PFSK-1 (cell line): ENCODE measurements around the gene PPARG.

ENCODE experiments used
- FOXP2 ChIP-seq: optimal IDR thresholded peaks from 2 replicates; pipeline ENCODE3; 2011; ENCODE audit warnings: borderline replicate concordance, control low read depth, inconsistent platforms; ENCODE audit not compliant: insufficient read depth; ENCODE audit errors: extremely low read length, extremely low read depth
- POLR2AphosphoS5 ChIP-seq: IDR thresholded peaks from 2 replicates; pipeline ENCODE4 v1.6.1; 2012; ENCODE audit warnings: low read depth, mild to moderate bottlenecking, control low read depth, low read length, moderate library complexity
- REST ChIP-seq, 2 experiments: IDR thresholded peaks; 2 replicates each; pipeline versions ENCODE4 v1.6.1 to v1.8.0; 2011 to 2012; ENCODE audit warnings: low read depth in 2 of 2, low read length in 2 of 2, control low read depth in 1 of 2, inconsistent platforms in 1 of 2, mild to moderate bottlenecking in 1 of 2, moderate library complexity in 1 of 2; ENCODE audit not compliant: insufficient read depth in 1 of 2
- SIN3A ChIP-seq: IDR thresholded peaks from 2 replicates; pipeline ENCODE4 v1.6.1; 2012; ENCODE audit warnings: mild to moderate bottlenecking, low read length, moderate library complexity, borderline replicate concordance; ENCODE audit not compliant: insufficient read depth
- TAF1 ChIP-seq: IDR thresholded peaks from 2 replicates; pipeline ENCODE4 v1.6.1; 2012; ENCODE audit warnings: low read length, control low read depth, borderline replicate concordance; ENCODE audit not compliant: insufficient read depth

PPARG gene

DNA sequence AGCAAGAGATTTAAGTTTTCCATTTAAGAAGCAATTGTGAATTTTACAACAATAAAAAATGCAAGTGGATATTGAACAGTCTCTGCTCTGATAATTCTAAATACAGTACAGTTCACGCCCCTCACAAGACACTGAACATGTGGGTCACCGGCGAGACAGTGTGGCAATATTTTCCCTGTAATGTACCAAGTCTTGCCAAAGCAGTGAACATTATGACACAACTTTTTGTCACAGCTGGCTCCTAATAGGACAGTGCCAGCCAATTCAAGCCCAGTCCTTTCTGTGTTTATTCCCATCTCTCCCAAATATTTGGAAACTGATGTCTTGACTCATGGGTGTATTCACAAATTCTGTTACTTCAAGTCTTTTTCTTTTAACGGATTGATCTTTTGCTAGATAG lies 62.3 kb downstream of the PPARG start:
- TF ChIP-seq FOXP2 (no peak), POLR2AphosphoS5 (no peak), SIN3A (no peak), TAF1 (no peak), REST (IDR thresholded peaks at IDR 0.05; ENCODE audit: insufficient read depth in 1 of 2, low read depth in 2 of 2, low read length in 2 of 2) (no peak)

DNA sequence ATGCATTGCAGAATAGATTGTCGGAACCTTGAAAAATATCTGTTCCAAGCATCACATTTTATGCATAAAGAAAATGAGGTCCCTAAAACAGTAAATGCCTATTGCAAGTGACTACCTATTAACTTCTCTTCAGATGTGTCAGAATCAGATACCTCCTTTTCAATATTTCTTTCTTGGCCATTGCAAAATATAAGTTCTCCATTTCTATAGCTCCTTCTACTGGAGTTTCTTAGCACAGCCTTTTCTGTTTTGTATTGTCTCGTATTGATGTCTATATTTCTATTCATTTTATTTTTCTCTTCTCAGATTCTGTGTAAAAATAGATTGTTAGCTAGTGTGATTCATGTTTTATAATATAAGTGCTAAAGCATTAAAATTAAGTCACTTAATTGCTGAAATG lies 63.4 kb downstream of the PPARG start:
- no peak for TF ChIP-seq SIN3A
- TF ChIP-seq TAF1 = no peak
- TF ChIP-seq POLR2AphosphoS5 = no peak
- no peak for TF ChIP-seq FOXP2
- TF ChIP-seq REST (IDR thresholded peaks at IDR 0.05; ENCODE audit: insufficient read depth in 1 of 2, low read depth in 2 of 2, low read length in 2 of 2) = no peak

GRCh38 chr3:12352755-12353154 lies 63.9 kb downstream of the PPARG start:
- TF ChIP-seq SIN3A (no peak), POLR2AphosphoS5 (no peak), TAF1 (no peak)

DNA sequence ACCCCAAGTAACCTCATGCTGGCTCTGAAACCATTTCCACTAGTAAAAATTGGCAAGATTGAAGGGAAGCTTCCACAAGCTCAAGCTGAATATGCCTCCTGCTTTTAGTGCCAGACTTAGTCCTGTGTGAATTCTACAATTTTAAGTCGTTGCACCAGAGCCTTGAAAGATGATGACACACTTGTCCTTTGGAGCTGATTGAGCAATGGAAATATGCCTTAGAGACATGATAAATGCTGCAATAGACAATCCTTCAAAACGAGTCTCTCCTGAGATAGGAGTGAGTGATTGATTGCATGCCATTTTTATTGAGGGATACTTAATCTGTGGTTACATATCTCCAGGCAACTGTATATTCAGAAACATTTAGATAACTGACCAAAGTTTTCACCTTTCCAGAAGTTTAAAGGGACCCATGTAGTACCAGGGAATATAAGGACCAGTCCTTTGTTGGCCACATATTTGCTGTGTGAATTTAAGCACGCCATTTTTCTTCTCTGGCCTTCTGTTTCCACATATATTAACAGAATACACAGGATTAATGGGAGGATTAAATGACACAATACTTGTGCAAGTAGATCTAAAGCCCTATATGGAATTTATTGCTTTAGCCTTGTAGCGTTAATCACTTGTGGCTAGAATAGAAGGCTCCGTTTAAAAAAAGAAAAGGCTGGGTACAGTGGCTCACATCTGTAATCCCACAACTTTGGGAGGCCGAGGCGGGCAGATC lies 65.1 kb downstream of the PPARG start:
- TF ChIP-seq TAF1 = no peak
- no peak for TF ChIP-seq FOXP2

DNA sequence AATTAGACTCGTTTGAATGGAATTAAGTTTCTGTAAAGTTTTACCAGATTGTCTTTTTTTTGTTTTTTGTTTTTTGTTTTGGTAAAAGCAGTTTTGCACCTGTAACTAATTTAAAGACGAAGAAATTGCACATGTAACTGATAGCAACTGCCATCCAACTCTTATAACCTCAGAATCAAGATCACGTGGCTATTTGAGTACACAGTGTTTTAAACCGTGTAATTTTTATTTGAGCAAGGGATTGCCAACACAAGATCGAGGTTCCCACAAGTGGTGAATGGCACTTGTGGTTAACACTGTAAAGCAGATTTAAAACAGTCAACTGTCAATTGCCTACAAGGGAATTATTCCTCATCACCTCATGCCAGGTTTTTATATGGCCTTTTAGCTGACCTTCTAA lies 67.3 kb downstream of the PPARG start:
- TF ChIP-seq POLR2AphosphoS5 (no peak), FOXP2 (no peak), SIN3A (no peak), TAF1 (no peak), REST (IDR thresholded peaks at IDR 0.05; ENCODE audit: insufficient read depth in 1 of 2, low read depth in 2 of 2, low read length in 2 of 2) (no peak)

- TF ChIP-seq POLR2AphosphoS5 (no peak), REST (IDR thresholded peaks at IDR 0.05; ENCODE audit: insufficient read depth in 1 of 2, low read depth in 2 of 2, low read length in 2 of 2) (no peak)
These were observed 68.1 kb downstream of the PPARG start for GRCh38 chr3:12356996-12357395.
